Hematopoietic multipotent progenitor cell treated with erythropoietin and hydrocortisone succinate and interleukin-3 and kit ligand, for 17 days (in vitro differentiated cells): ENCODE measurements around the gene MAFF.
"Not testable (repeated sequence)": the region's sequence is repeated elsewhere in the genome, so short reads cannot be mapped to it uniquely, and the experiment has no call there.

Experiments used
- DNase-seq: peaks from one replicate; pipeline ENCODE4 v3.0.0-alpha.2; 2015; ENCODE audit warnings: low spot score

Gene MAFF

DNA sequence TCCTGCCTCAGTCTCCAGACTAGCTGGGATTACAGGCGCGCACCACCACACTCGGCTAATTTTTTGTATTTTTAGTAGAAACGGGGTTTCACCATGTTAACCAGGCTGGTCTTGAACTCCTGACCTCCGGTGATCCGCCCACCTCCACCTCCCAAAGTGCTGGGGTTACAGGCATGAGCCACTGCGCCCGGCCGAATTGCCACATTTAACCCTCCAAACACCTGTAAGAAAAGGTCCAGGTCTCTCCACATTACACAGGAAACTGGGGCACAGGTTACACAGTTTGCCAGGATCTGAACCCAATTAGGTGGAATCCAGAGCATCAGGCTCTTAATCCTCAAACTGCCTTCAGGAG, 24.2 kb upstream of the MAFF start:
- DNase-seq, result not testable (repeated sequence)

DNA sequence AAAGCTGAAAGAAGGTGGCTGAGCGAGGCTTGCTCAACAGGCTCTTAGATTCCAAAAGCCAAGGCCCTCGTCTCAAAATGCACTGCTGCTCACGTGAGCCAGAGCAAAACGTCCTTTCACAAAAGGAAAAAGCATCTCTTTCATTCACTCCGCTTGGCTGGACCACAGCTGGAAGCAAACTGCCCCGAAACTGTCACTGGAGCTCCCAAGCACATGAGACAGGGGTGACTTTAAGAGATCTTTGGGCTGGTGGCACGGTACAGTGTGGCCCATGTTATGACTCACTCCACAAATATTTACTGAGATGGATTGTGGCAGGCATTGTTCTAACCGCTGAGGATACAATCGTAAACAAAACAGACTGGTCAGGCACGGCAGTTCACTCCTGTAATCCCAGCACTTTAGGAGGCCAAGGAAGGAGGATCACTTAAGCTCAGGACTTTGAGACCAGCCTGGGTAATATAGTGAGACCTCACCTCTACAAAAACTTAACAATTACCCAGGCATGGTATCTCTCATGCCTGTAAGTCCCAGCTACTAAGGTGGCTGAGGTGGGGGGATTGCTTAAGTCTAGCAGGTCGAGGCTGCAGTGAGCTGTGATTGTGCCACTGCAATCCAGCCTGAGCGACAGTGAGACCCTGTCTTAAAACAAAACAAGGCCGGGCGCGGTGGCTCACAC, 23.7 kb upstream of the MAFF start:
- DNase-seq, result peak; percentile 24

DNA sequence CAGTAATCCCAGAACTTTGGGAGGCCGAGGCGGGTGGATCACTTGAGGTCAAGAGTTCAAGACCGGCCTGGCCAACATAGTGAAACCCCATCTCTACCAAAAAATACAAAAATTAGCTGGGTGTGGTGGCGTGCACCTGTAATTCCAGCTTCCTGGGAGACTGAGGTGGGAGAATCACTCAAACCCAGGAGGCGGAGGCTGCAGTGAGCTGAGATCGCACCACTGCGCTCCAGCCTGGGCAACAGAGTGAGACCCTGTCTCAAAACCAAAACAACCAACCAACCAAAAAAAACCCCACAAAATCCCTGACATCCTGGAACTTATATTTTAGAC, 23.2 kb upstream of the MAFF start:
- not testable (repeated sequence) for DNase-seq

DNA sequence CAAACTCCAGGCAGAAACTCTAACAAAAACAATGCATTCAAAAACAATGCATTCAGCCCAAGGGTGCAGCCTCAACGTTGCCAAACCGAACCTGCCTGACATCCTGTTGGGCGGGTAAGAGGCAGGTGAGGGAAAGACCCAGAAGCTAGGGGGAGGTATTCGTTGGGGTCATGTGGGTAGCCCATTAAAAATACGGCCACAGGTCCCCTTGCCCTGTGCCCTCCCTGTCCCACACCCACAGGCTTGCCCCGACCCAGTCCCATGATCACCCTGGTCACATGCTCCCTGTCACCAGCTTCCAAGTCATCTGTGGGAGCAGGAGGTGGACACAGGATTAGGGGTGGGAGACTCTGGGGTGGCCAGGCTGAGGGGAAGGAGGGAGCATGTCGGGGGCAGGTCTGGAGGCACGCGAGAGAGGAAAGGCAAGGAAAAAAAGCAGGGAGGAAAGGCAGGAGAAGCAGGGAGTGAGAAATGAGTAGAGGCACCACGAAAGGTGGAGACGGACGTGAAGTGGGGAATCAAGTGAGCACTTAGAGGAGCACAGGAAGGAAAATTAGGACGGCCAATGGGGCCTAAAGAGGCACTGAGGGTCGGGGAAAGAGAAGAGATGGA, 20.8 kb upstream of the MAFF start:
- peak; percentile 81 for DNase-seq

DNA sequence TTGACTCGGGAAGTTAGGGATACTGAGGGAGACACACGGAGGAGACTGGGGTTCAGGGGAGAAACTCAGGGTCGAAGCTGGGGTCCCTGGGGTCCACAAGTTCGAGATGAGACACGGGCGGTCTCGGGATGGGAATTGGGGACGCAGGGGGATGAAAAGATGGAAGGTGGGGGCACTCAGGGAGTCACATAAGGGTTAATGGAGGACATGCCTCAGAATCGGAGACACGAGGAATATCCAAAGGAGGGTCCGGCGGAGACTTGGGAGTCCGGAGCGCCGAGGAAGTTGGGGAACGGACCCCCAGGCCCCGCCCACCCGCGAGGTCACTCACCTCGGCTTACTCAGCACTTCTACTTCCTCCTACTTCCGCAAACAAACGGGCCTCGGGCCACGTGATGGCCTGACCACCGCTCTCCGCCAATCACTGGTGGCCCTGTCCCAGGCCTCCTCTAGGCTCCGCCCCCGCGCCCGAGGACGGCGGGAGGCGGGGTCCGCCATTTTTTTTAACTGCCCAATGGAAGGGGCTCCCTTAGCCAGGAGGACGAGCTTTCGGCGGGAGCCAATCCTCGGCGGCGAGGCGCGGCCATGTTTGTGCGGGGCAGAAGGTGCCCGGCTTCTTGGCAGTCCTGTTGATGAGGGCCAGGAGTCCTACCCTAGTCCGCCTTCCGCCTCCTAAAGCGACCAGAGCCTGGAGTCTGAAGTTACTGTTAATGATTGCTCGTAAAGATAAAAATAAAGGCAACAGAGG, 20.2 kb upstream of the MAFF start, which contains the start of gene PLA2G6:
PLA2G6 (minus strand) TSS at position 378 of the 748 bp plus-strand sequence. CDS start 12,404 bp downstream, outside the sequence.
- peak; percentile 100 for DNase-seq

DNA sequence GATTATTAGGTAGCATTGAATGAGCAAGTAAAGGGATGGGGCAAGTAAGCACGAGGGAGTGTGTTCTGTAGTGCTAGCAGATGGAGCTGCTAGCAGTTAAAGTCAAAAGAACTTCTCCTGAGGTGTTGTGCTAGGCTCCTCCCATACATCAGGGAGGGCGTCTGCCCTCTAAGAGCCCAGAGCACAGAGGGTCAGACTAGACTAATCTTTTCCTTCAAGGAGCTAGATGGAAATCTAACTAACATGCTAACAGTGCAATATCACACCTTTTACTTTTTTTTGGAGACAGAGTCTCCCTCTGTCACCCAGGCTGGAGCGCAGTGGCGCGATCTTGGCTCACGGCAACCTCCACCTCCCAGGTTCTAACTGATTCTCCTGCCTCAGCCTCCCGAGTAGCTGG, 17.0 kb upstream of the MAFF start:
- no peak for DNase-seq

DNA sequence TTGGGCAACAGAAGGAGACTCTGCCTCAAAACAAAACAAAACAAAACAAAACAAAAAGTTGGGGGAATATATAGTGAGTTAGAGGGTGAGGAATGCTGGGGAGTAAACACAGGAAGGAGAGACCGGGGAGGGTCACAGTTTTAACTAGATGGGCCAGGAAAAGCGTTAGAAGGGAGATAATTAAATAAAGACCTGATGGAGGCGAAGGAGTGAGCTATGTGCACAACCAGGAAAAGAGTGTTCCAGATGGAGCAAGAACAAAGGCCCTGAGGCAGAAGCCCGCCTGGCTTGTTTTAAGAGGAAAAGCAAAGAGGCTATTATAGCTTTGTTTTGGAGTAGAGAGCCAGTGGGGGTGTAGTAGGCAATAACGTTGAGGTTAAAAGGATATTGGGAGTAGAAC, 15.4 kb upstream of the MAFF start:
- DNase-seq, result no peak

DNA sequence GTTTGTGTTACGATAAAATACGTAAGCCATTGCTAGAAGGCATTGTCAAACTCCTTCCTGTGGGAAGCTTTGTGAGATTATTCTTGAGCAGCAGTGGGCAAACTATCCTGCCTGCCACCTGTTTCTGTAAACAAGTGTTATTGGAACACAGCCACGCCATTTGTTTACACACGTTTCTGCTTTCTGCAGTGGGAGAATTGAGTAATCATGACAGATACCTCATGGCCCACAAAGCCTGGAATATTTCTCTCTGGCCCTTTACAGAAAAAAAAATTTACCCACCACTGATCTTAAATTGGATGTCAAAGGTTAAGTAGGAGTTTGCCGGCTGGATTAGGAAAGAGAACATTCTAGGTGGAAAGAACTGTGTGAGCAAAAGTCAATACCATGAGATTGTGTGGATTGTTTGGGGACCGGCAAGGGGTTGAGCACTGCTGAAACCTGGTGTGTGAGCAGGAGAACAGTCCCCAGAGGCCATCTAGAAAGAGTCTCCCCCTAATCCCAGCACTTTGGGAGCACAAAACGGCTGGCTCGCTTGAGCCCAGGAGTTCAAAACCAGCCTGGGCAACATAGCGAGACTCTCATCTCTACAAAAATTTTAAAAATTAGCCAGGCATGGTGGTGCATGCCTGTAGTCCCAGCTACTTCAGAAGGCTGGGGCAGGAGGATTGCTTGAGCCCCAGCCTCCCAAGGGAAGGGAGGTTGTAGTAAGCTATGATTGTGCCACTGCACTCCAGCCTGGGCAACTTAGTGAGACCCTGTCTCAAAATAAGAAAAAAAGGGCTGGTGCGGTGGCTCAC, 14.2 kb upstream of the MAFF start:
- DNase-seq, result peak; percentile 45

DNA sequence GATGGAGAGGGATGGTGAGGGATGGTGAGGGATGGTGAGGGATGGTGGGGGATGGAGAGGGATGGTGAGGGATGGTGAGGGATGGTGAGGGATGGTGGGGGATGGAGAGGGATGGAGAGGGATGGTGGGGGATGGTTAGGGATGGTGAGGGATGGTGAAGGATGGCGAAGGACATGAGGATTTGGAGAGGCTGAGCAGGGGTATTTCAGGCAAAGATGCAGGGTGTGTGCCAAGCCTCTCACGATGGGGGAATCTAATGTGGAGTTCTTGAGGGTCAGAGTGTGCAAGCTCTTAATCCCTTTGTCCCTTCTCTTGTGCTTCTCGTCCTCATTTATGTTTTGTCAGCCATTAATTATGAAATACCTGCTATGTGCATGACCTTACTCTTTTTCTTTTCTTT, 12.7 kb upstream of the MAFF start:
- DNase-seq, result no peak

DNA sequence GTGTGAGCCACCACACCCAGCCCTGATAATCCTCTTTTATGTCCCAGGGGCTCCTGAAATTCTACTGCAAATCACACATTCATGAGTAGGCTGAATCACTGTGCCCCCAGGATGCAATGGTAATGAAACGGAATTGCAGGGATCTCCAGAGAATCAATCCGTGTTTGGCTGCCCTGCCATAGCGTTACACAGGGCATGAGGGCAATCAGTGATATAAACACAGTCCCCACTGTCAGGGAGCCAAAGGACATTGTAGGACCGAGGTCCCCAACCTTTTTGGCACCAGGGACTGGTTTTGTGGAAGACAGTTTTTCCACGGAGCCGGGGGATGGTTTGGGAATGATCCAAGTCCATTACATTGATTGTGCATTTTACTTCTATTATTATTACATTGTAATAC, 11.2 kb upstream of the MAFF start:
- no peak for DNase-seq

DNA sequence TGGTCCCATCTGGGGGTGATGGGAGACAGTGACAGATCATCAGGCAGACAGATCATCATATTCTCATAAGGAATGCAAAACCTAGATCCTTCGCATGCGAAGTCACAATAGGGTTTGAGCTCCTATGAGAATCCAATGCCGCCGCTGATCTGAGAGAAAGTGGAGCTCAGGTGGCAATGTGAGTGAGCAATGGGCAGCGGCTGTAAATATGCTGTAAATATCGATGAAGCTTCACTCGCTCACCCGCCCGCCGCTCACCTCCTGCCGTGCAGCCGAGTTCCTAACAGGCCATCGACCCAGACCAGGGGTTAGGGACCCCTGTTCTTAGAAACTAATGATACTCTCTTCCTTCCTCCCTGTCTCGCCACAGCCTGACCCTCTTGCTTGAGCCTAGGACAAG, 10.7 kb upstream of the MAFF start:
- DNase-seq, result no peak

DNA sequence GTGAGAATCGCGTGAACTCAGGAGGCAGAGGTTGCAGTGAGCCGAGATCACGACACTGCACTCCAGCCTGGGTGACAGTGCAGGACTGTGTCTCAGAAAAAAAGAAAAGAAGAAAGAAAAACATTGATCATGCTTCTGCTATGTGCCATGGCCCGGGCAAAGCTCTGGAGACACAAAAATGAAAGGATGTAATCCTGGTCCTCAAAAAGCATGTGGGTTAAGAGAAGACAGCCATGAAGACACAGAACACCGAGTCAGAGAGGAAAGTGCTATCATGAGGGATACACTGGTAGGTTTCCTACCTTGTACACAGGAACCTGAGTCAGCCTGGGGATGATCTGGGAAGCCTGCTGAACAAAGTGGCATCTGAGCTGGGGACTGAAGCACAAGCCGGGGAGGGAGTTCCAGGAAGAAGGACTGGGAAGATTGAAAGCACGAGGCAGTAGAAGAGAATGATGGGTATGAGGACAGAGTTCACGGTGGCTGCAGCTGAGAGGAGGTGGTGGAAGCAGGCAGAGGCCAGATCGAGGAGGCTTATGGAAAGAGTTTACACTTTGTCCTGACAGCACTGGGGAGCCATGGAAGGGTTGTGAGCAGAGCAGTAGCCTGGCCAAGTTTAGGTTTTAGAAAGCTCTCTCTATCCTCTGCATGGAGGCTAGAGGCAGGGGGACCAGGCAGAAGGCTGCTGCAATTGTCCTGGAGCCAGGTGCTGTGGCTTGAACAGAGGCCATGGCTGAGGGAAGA, 9.9 kb upstream of the MAFF start:
- DNase-seq, result no peak

DNA sequence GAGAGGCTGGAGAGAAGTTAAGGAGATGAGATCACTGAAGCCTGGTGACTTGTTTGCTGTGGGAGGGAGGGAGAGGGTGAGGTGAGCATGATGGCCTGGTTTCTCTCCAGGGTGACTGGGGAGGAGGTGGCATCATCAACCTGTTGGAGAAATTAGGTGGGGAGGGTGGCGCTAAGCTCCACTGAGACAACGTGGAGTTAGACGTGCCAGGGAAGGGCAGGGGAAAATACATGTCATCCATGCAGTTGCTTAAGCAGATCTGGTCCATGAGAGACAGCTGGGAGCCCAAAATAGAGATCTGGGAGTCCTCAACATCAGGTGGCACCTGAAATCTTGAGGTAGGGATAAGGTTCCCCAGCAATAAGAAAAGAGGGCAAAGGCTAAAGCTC, 9.3 kb upstream of the MAFF start:
- DNase-seq, result no peak

DNA sequence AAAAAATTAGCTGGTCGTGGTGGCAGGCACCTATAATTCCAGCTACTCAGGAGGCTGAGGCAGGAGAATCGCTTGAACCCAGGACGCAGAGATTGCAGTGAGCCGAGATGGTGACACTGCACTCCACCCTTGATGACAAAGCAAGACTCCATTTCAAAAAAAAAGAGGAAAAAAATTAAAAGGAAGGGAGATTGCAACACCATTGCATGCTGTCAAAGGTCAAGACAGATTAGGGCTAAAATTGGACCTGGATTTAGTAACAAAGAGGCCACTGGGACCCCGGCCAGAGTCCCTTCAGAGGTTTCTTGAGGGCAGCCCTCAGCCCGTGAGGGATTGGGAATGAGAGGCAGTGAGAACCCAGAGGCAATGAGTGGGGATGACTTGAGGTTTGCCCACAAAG, 8.2 kb upstream of the MAFF start:
- DNase-seq, result peak; percentile 46

DNA sequence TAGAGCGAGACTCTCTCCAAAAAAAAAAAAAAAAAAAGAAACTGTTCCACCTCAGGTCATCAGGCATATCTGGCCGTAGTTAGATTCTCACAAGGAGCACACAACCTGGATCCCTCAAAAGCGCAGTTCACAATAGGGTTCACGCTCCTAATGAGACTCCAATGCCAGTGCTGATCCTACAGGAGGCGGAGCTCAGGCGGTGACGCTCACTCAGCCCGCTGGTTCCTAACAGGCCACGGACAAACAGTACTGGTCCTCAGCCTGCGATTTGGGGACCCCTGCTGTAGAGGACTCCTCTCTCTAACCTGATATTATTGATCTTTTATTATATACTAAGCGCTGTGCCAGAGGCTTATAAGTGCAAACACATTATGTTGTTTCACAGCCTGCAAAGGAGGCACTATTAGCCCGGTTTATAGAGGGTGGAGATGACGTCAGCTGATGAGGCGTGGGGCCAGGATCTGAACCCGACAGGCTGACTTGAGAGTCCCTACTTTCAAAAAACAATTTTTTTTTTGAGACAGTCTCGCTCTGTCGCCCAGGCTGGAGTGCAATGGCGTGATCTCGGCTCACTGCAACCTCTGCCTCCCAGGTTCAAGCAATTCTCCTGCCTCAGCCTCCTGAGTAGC, 4.9 kb upstream of the MAFF start:
- no peak for DNase-seq

DNA sequence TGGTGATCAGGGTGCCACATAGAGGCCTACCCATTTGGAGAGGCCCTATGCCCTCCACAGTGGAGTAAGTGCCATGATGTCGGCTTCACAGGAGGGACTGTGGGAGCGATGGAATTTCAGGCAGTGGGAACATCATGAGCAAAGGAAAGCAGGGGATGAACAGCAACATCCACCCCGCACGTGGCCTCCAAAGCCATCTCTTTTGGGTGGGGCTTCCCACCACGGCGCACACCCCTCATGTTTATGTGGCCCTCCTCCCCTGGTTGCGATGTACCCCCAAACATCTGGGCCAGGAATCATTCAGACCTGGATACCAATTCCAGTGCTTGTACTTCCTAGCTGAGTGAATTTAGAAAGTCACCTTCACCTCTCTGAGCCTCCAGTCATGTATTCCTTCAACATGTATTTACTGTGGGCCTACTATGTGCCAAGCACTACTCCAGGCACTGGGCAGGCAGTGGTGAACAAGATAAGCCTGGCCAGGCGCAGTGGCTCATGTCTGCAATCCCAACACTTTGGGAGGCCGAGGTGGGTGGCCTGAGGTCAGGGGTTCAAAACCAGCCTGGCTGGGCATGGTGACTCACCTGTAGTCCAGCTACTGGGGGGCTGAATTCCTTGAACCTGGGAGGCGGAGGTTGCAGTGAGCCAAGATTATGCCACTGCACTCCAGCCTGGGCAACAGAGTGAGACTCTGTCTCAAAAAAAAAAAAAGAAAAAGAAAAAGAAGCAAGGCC, 1.8 kb upstream of the MAFF start:
- no peak for DNase-seq

DNA sequence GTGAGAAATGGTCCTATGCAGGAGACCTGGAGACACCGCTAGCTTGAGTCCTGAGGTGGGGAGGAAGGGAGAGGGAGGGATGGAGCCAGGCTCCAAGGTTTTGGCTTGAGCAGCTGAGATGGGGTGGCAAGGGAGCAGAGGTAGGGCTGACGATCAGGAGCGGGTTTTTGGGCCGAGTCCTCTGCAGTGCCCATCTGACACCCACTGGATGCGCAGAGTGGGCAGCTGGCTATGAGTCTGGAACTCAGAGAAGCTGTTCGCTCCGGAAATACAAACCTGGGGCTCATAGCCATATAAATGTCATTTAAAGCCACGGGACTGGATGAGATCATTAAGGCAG, 453 bp upstream of the MAFF start:
- DNase-seq, result no peak

DNA sequence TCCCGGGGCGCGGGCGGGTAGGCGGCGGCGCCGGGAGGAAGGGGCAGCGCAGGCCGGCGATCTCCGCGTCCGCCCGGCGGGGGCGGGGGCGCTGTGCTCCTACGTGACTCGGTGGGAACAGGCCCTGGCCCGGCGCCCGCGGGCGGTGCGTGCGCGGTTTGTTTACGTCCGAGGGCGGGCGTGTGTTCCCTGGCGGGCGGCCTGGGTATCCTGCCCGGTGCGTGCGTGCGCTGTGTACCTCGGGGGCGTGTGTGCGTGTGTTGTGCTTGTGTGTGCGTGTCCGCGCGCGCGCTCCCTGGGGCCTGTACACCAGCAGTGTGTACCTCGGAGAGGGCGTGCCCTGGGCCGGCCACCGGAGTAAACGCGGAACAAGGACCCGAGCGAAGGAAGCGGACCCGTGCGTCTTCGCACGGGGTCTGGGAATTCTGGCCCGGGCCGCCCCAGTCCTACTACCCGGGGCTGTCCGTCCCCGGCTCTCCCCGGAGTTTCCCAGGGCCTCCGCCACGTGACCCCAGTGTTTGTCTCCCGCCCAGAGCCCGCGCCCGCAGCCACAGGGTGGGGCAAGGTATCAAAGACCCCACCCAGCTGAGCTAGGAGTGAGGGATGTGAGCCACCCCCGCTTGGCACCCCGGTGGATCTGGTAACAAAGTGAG, 769 bp downstream of the MAFF start:
- DNase-seq, result peak; percentile 92

DNA sequence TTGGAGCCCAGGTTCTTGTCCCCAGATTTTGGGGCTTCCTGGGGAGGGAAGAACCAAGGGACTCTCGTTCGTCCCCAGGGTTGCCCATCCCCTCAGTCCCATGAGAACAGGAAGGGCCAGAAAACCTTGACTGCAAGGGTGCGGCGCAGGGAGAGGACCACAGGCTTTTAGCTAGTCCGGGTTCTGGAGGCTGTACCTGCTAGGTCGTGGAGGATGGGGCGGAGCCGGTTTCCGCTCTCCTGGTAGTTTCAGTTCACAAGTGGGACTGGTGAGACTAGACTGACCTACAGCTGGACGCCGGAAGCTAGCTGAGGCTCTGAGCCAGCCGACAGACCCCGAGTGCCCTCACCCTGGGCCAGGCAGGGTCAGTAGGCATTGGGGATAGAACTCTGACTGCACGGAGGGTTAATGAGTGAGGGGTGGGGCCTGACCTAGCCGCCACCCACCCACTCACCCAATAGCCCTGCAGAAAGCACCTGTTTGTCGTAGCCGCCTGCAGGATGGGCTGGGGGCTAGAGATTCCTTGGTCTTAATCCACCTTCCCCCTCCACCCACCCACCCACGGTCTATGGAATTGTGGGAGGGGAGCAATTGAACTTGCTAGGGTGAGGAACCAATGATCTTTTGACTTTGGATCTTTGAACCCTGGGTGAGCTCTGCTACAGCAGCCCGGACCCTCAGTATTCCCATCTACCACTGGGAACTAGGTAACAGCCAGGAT, 1.5 kb downstream of the MAFF start:
- no peak for DNase-seq
